NCI-H82 treated with DMSO at 0.1 percent for 48 hours (cell line): ENCODE data around the gene GMPR.

Source experiments
- DNase-seq: peaks from one replicate; lab custom pipeline; 2025; ENCODE audit not compliant: unreplicated experiment; lab: John Stamatoyannopoulos, UW

The GMPR gene

DNA sequence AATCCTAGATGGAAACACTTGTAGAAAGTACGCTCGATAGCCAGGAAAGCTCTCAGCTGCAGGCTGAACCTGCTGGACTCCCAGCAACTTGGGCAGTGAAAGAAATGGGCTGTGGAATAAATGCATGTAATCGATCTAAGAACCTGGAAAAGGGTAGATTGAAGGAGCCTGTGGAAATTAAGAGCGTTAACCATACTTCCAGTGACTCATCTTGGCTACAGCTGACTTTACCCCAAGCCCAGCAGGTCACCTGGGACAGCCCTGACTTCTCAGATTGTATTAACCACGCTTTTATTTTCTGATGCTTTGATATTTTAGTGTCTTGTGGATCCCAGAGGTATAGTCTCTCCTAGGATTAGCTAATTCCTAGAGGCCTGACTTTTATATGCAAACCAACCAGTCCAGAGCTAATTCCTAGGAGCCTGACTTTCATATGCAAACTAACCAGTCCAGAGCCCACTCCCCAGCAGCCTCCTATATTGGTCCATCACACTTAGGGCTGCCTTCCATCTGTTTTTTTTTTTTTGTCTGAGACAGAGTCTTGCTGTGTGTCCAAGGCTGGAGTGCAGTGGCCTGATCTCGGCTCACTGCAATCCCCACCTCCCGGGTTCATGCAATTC lies 86.3 kb downstream of the GMPR start:
- no peak for DNase-seq

GRCh38 chr6:16326531-16326930 lies 88.1 kb downstream of the GMPR start:
- DNase-seq, result no peak

DNA sequence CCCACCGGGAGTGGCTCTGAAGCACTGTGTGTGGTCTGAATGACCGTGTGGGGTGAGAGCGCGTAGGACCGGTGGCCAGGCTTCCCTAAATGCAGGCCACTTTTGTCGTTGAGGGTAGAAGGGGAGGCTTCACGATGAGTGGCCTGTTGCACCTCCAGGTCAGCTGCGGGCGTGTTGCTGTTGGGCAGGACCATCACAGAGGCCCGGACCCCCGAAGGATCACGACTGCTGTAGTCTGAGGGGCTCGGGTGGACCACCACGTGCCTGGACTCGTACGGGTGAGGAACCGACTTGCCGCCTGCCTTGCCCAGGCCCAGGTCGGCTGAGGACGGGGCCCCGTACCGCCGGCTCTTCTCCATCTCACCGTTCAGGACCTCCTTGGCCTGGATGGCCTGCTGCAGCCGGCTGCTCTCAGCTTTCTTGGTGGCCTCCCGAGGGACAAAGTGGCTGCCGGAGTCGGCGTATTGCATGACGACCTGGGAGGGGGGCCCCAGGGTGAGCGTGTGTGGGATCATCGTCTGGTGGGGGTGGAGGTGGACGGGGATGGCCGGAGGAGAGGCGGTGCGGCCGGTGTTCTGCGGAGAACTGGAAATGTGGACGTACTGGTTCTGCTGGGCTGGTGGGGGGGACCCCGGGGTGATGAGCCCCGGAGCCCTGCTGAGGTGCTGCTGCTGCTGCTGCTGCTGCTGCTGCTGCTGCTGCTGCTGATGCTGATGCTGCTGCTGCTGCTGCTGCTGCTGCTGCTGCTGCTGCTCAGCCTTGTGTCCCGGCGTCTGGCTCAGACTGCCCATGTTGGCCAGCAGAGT lies 88.8 kb downstream of the GMPR start:
- no peak for DNase-seq

DNA sequence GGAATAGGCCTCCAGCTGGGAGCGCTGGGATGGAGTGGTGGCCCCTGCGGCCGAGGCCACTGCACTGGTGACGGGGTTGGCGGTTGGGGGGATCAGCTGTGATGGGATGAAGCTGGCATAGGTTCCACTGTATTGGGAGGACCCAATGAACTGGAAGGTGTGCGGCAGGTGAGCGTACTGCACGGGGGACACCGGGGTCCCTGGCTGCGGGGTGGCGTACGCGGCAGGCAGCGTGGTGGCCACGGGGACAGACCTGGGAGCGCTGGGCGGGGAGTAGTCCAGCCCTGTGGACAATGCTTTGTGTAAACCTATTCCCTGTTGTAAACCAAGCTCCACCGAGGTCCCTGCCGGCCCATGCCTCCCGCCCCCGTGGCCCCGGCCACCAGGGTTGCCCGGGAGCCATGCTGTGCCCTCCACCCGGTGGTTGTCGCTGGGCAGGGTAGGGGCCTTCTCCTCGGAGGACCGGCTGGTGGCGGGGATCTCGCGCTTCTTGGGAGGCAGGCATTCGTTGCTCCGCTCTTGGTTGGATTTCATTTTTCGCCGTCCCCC lies 89.5 kb downstream of the GMPR start:
- no peak for DNase-seq

- DNase-seq, result no peak
Observed at GRCh38 chr6:16329233-16329632, 90.8 kb downstream of the GMPR start.

- peak; percentile 53 for DNase-seq
Observed at GRCh38 chr6:16331384-16332174, 93.2 kb downstream of the GMPR start.

GRCh38 chr6:16332175-16332542 lies 93.8 kb downstream of the GMPR start:
- DNase-seq, result peak; percentile 86

DNA sequence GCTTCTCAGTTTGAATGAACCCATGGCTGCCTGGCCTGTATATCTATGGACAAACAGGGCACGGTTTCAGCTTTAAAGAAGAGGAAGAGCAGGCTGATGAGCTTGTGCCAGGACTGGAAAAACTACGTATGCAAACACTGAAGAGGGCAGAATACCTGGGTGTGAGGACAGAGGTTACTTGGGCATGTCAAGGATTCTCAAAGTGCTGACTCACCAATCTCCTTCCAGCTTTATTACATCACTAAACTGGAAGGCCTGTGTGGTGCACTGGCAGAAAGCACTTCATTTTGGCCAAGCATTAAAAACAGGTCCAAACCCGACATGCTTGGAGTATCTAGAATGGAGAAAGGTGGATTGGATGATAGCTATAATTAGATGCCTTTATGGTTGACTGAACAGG lies 95.2 kb downstream of the GMPR start:
- no peak for DNase-seq

GRCh38 chr6:16334671-16335070 lies 96.3 kb downstream of the GMPR start:
- no peak for DNase-seq

GRCh38 chr6:16335176-16335575 lies 96.8 kb downstream of the GMPR start:
- DNase-seq, result no peak

GRCh38 chr6:16336056-16336818 lies 97.8 kb downstream of the GMPR start:
- no peak for DNase-seq

GRCh38 chr6:16336911-16337294 lies 98.5 kb downstream of the GMPR start:
- DNase-seq, result no peak

GRCh38 chr6:16337295-16337975 lies 99.0 kb downstream of the GMPR start:
- no peak for DNase-seq

DNA sequence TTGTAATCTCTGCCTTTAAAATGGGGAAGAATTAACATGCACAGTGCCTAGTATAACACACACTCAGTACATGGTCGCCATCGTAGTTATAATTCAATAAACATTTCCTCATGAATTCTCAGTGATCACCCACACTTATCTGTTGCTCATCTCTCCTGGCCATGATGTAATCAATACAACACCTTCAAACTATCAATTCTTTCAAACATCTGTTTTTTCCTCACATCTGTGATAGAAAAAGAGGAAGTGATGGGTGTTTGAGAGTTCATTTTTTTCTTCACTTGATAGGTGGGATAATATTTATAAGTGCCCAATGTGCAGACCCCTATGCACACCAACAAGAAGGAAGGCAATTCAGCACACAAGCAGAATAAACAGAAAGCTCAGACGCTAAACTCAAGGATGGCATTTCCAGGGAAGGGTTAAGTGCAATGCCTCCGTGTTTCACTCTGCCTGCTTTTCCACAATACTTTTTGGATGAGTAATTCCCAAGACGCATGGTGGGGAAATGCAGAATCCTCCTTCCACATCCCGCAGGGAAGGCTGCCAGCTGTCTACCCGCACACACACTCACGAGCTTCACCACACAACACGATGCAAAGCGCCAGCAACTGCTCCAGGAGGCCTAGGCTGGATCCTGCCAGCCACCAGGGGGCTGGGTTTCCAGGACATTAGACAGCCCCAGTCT lies 100.3 kb downstream of the GMPR start:
- DNase-seq, result no peak

- no peak for DNase-seq
Observed at GRCh38 chr6:16339265-16339587, 100.8 kb downstream of the GMPR start.

DNA sequence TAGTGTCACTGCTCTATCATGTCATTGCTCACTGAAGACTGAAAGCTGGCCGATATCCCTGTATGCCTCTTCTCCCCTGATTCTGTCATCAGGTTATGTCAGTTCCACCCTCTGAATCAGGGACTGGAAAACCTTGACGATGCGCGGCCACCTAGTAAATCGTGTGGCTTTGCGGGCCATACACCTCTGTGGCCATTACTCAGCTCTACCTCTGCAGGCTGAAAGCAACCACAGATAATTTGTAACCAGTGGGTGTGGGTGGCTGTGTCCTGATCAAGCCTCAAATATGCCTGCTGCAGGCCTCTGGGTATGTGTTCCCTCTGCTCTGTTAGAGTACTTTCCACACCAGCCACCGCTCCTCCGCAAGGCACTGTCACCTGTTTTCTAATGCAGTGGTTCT lies 105.2 kb downstream of the GMPR start:
- DNase-seq, result no peak

- DNase-seq, result no peak
Observed at GRCh38 chr6:16344756-16345155, 106.4 kb downstream of the GMPR start.
